ENCODE results near the gene ZNF165.
"Not testable (repeated sequence)": the region's sequence is repeated elsewhere in the genome, so short reads cannot be mapped to it uniquely, and the experiment has no call there.

The ZNF165 gene

DNA sequence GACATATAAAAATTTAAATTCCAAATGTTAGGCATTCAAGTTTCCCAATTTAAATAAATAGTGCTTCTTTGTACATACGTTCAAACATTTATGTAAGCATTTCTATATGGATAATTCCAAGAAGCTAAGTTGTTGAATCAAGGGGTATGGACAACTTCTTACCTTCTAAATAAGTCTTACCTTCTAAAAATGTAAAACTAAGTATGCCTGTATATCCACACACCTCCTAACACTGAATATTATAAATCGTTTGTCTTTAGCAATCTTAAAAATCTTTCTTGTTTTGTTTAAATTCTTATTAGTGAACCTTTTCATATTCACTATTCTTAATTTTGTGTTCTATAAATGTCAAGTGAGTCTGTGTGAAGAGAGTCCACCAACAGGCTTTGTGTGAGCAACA, 41.5 kb downstream of the ZNF165 start:
- H3K4me3 ChIP-seq (ENCODE audit: low read depth, low read length): no peak overlapping the region
- TF ChIP-seq CTCF (IDR thresholded peaks at IDR 0.05; ENCODE audit: borderline replicate concordance, insufficient read depth, low read depth, low read length): no peak

- not testable (repeated sequence) for H3K4me3 ChIP-seq (ENCODE audit: low read depth, low read length)
These were observed 41.9 kb downstream of the ZNF165 start for GRCh38 chr6:28122283-28122682.

DNA sequence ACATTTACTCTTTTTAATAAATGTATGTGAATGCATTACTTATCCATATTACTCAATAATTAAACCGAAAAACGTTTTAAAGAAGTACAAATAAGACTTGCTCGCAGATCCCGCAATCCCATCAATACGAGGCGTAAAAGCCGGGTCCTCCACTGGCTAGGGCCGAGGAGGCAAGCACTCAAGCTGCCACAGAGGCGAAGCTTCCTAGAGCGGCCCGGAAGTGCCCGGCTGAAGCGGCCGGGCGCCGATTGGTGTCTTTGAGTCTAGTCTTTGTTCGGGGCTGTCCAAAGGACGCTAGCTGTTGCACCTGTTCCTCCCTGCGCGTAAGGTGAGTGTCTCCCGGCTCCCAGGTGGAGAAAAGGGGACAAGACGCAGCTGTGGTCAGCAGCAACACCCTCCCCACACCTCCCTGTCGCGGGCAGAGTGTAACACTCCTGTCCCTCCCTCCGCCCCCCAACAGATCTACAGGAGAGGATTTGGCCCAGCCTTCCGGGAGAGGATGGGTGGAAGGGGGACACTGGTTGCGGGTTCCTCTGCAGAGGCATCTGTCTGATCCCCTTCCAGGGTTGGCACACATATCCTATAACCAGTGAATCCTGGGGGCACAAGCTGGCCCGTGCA, 44.1 kb downstream of the ZNF165 start, which contains the start of gene ZSCAN16:
Gene ZSCAN16 (plus strand): TSS at position 260 of the 621 bp plus-strand sequence. CDS start 835 bp downstream, outside the sequence.
- H3K4me3 ChIP-seq (ENCODE audit: low read depth, low read length): peak within 1 kb of the TSS; percentile 48
- no peak for TF ChIP-seq CTCF (IDR thresholded peaks at IDR 0.05; ENCODE audit: borderline replicate concordance, insufficient read depth, low read depth, low read length)

DNA sequence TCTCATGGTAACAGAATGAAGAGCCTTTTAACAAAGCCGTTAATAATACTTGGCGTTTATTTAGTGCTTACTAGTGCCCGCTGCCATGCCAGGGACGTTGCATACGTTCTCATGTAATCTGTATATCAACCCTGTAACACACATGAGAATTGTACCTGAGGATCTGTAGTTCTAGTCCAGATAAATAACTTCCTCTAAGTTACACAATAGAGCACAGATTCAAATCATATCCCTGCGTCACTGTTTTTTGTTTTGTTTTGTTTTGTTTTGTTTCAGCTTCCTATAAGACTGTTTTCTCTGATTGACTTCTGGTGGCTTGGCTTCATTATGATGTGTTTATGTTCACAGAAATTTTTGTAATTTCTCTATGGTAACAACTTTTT, 44.6 kb downstream of the ZNF165 start:
- H3K4me3 ChIP-seq (ENCODE audit: low read depth, low read length): peak overlapping the region; percentile 48
- TF ChIP-seq CTCF (IDR thresholded peaks at IDR 0.05; ENCODE audit: borderline replicate concordance, insufficient read depth, low read depth, low read length): no peak

DNA sequence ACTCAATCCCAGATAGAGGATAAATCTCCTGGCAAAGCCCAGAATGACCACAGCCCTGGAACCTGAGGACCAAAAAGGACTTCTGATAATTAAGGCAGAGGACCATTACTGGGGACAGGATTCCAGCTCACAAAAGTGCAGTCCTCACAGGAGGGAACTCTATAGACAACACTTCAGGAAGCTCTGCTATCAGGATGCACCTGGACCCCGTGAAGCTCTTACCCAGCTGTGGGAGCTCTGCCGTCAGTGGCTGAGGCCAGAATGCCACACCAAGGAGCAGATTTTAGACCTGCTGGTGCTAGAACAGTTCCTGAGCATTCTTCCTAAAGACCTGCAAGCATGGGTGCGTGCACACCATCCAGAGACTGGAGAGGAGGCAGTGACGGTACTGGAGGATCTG, 45.0 kb downstream of the ZNF165 start:
- H3K4me3 ChIP-seq (ENCODE audit: low read depth, low read length): no peak overlapping the region
- TF ChIP-seq CTCF (IDR thresholded peaks at IDR 0.05; ENCODE audit: borderline replicate concordance, insufficient read depth, low read depth, low read length): no peak

- peak; percentile 39; the same call in 1 of the 2 replicates for TF ChIP-seq CTCF (IDR thresholded peaks at IDR 0.05; ENCODE audit: borderline replicate concordance, insufficient read depth, low read depth, low read length)
- no peak overlapping the region for H3K4me3 ChIP-seq (ENCODE audit: low read depth, low read length)
These were observed 53.6 kb downstream of the ZNF165 start for GRCh38 chr6:28134015-28134414.

DNA sequence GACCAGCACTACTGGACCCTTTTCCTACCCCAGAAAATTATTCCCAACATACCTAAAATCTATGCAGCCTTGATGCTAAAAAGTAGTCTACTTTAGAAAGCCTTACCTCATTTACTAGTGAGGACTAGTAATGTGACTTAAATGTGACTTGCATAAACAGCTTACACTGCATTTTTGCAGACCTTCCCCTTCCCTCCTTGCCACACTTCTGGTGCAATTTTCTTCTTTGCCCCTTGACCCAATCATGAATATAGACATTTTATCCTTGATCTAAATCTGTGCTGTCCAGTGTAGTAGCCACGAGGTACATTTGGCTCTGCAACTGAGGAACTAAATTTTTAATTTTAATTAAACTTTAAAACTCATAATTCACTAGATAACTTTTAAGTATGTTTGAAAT, 54.3 kb downstream of the ZNF165 start:
- no peak for TF ChIP-seq CTCF (IDR thresholded peaks at IDR 0.05; ENCODE audit: borderline replicate concordance, insufficient read depth, low read depth, low read length)
- no peak overlapping the region for H3K4me3 ChIP-seq (ENCODE audit: low read depth, low read length)

Measured in GM12875 (cell line).